DMS114 treated with DMSO at 0.1 percent for 48 hours (cell line): ENCODE data around the gene ITPKB.

Experiments used
- DNase-seq: peaks from one replicate; lab custom pipeline; 2025; ENCODE audit not compliant: unreplicated experiment; lab: John Stamatoyannopoulos, UW

The ITPKB gene

GRCh38 chr1:226653311-226653921 lies 85.7 kb downstream of the ITPKB start:
- no peak for DNase-seq

GRCh38 chr1:226652613-226653012 lies 86.5 kb downstream of the ITPKB start:
- DNase-seq, result no peak

- no peak for DNase-seq
Measured at GRCh38 chr1:226651732-226652105, 87.4 kb downstream of the ITPKB start.

- no peak for DNase-seq
Measured at GRCh38 chr1:226651041-226651731, 87.9 kb downstream of the ITPKB start.

DNA sequence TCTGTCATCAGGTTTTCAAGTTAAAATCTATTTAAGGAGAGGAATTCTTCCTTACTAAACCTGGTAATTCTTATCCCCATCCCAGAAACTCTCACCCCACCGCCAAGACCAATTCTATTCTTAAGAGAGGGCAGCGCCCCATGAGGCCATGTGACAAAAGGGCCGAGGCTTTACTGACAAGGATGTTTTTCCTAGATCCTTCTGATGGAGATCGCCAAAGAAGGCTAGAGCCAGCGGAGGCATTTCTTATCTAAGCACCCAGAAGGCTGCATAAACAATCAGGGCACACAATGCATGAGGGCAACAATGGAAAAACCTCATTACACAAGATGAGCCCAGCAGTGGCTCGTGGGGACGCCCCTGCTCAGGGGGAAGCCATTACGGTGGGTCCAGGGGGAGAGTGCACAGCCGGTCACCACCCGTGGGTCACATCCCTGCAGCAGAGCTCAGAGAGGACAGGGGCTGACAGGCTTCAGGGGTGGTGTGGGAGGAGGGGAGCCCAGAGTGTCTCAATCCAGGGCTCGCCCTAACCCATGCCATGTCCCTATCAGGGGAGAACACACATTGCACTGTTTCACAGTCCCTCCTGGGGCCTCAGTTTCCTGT lies 88.7 kb downstream of the ITPKB start:
- no peak for DNase-seq

GRCh38 chr1:226649780-226650179 lies 89.3 kb downstream of the ITPKB start:
- DNase-seq, result no peak

DNA sequence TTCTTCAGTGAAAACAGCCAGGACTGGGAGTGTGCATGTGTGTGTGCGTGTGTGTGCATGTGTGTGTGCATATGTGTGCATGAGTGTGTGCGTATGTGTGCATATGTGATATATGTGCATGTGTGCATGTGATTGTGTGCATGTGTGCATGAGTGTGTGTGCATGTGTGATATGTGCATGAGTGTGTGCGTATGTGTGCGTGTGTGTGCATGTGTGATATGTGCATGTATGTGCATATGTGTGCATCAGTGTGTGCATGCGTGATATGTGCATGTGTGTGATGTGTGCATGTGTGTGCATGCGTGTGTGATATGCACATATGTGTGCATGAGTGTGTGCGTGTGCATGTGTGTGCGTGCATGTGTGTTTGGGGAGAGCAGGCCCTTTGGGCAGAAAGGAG lies 89.8 kb downstream of the ITPKB start:
- no peak for DNase-seq

- DNase-seq, result no peak
Measured at GRCh38 chr1:226648421-226648820, 90.7 kb downstream of the ITPKB start.

GRCh38 chr1:226647719-226648118 lies 91.4 kb downstream of the ITPKB start:
- DNase-seq, result no peak

DNA sequence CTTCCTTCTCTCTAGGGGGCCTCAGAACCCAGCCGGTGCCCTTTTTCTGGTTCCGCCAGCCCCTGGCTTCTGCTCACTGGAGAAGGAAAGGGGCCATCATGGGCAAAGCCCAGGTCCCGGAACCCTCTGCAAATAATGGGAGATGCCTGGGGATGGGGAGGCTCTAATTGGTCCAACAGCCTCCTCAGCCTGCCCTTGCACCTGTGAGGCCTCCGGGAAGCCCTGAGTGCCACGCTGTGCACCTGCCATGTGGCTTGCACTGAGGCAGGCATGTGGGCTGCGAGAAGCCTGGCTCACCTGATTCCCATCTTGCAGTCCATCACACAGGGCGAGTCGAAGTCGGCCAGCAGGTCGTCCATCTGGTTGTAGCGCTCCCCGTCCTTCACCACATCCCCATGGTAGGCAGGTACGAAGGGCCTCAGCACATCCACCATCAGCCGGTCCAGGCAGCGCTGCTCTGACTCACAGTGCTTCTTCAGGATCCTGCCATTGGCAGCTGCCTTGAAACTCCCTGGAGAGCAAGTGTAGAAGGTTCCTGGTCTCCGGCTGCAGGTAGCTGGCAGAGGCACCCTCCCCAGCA lies 92.1 kb downstream of the ITPKB start:
- no peak for DNase-seq

- DNase-seq, result no peak
Measured at GRCh38 chr1:226646026-226646869, 92.8 kb downstream of the ITPKB start.

- DNase-seq, result no peak
Measured at GRCh38 chr1:226645279-226645976, 93.7 kb downstream of the ITPKB start.

DNA sequence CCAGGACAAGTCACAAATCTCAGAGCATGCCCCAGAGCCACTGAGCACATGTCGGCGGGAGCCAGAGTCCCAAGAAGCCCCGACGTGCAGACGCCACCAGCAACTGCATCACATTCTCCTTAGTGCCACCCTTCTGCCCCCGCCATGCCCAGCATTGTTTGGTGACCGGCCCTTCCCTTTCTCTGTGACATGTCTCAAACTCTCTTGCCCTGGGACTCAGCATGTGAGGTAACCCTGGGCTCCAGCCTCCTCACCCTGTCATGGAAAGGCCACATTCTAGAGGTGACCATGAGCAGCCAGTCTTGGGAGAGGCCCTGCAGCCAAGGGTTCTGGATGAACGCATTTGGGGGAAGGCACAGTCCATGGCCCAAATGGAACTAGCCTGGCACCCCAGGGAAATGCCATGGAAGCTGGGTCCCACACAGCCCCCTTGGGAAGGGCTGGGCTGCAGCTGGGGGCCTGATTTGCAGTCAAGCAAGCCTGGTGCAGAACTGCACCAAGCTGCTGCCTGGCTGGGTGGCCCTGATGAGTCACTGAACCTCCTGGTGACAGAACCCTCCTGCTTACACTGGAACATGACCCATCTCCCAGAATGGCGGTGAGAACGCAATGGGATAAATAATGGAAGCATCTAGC lies 94.4 kb downstream of the ITPKB start:
- DNase-seq, result no peak

DNA sequence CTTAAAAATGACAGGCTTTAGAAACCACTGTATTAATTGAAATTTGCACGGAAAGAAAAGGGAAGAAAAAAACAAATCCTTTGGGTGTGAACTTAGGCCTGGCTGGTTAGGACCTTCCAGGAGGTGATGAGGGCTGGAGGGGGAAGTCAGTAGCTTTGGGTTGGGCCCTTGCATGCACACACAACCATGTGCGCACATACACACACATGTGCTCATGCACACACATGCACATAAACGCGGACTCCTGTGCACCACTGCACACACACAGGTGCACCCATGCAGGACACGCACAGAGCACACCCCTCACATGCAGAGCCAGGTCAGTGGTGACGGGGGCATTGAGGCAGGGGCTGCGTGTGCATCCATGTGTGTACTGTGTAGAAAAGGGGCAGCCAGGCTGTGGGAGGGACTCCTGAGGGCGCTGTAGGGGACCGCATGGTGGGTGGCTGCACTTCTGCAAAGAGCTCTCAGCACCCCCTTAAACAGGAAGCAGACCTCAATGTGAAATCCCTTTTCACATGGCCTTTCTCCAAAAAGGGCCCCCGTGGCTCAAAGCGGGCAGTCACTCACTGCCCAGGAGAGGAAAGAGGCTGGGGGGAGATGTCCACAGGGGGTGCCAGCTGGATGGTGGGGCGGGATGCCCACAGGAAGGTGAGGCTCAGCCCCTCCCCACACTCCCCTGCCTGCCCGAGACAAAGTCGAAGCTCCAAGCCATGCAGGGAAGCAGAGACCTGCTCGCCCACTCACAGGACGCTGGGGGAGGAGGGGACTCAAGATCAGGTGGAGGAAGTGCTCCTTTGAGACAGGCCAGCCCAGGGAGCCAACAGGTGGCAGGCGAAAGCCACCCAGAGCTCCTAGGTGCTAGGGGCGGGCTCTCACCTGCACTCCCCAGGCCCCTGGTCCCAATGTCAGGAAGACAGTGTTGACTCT lies 95.2 kb downstream of the ITPKB start:
- no peak for DNase-seq

DNA sequence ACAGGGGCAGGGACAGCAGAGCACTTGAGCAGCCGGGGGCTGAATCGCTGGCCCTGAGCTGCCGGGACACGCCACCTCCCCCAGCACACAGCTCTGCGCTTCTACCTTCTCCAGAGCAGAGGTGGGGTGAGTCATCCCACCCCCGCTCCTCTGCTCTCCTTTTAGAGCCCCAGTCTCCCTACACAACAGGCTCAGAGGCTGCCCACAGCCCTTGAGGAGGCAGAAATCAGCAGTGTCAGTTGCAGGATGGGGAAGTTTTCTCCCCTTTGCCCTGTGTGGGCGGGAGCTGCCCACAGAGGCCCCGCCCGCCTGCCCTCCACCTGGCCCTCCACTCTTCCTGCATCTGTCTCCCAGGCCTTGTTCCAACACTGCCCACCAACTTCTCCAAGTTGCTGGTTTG lies 95.9 kb downstream of the ITPKB start:
- DNase-seq, result no peak

- DNase-seq, result no peak
Measured at GRCh38 chr1:226642421-226642820, 96.7 kb downstream of the ITPKB start.

DNA sequence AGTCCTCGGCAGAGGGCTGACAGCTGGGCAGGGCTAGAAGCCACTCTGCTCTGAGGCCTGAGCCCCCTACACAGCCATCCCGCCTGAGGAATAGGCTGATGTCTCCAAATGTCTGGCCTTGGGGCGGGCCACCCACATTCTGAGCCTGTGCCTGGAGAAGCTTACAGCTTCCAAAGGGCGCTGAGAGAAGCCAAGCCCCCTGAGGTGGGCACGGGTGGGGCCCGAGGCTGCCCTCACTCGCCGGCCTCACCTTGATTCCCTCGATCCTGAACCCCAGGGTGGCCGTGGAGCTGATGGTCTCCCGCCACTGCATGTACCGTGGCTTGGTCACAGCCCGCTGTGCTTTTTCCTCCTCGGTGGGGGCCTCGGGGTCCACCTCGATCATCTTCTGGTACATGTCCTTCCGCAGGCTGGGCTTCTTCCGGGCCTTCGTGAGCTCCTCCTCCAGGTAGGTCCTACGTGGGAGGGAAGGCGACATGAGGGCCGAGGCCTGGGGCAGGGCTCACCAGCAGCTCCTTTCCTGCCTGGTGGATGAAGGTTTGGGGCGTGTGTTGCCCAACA lies 97.3 kb downstream of the ITPKB start:
- DNase-seq, result no peak

- no peak for DNase-seq
Measured at GRCh38 chr1:226640321-226641136, 98.6 kb downstream of the ITPKB start.
